HG03558 (cell line): ENCODE results near the gene ITPR2.
"Not testable (repeated sequence)": the region's sequence is repeated elsewhere in the genome, so short reads cannot be mapped to it uniquely, and the experiment has no call there.

Source experiments
- ATAC-seq: cut with Tn5 transposase; IDR thresholded peaks from one replicate; pipeline ENCODE4 v1.9.1; 2021; ENCODE audit warnings: moderate number of reproducible peaks; ENCODE audit not compliant: unreplicated experiment; ENCODE audit errors: extremely low read depth

Gene ITPR2

DNA sequence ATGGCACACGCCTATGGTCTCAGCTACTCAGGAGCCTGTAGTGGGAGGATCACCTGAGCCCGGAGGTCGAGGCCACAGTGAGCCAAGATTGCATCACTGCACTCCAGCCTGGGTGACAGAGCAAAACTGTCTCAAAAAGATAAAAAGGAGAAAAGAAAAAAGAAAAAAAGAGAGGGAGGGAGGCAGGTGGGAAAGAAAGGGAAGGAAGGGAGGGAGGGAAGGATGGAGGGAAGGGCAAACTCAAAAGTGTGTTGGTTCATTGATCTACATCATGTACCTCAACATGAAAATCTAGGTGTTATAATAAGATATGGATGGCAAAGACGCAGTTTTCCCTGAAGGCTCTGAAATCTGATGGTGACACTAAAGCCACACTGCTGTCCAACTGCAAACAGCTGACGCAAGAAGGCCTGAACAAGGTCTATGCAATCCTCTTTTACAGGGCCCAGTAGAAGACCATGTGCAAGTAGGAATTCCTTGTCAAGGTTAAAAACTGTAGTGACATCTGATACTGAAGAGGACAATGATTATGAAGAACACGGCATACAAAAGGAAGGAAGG lies 143.6 kb downstream of the ITPR2 start:
- no peak for ATAC-seq

DNA sequence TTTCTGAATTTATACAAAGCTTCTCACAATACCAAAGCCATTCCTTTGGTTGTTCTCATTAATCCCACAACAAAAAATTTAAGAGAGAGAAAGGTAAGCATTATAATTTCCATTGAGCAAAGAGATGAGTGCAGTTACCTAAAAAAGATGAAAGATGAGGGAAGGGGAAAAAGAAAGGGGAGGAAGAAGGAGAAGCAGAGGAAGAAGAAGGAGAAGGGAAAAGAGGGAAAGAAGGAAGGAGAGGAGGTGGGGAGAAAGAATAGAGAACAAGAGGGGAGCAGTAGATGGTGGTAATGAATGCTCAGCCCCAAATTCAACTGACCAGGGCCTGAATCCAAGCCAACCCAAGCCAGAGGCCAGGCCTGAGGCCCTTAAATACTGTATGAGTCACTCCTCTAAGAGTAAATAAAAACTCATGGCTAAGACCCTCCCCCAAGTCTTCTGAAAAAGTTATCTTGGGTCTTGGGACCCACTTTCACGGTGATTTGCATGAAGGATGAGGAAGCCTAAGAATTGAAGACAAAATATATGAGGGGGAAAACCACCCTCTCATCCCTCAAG lies 144.6 kb downstream of the ITPR2 start:
- no peak for ATAC-seq

DNA sequence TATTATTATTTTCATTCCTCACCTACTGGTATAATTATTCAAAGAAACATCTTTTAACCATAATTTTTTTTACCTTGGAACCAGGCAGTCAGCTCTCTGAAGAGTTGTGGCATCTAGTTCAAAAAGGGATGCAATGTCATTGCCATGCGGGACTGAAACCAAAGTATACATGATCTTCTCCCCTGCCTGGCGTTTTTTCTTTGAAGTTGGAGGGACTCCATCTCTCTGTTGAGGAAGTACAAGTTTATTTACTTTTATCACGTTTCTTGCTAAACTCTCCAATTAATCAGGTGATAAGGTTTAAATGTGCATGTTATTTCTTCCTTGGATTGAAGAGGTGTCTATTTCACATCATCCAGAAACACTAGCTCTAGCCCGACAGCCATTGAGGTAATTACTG lies 146.6 kb downstream of the ITPR2 start:
- ATAC-seq, result no peak

DNA sequence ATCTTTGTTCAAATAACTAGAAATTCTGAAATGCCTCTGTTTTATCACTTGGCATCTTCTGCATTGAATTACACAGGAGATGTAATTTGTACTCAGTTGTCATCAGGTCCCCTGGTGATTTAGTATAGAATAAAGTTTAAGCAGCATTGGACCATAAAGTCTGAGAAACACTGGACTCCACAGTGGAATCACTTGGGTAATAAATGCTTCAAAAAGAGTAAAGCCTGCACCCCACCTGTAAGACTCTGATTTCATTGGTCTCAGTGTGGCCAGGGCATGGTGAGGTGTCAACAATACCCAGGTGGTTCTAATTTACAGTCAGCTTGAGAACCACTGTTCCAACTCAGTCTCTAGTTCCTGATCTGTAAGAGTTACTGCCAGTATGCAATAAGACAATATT lies 148.9 kb downstream of the ITPR2 start:
- ATAC-seq, result no peak

DNA sequence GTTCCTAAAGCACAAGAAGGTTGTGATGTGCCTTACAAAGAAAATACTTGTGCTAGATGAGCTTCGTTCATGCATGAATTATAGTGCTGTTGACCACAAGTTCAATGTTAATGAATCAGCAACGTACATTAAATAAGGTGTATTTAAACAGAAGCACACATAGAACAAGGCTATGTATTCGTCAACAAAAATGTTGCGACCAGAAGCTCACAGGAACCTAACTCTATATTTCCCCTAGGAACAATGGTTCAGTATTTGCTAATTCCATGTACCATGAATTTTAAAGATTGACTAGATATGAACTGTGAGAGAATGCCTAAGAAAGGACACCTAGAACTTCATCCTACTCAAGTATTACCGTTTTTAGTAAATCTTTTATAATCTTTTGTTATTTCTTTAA lies 149.6 kb downstream of the ITPR2 start:
- ATAC-seq, result no peak

DNA sequence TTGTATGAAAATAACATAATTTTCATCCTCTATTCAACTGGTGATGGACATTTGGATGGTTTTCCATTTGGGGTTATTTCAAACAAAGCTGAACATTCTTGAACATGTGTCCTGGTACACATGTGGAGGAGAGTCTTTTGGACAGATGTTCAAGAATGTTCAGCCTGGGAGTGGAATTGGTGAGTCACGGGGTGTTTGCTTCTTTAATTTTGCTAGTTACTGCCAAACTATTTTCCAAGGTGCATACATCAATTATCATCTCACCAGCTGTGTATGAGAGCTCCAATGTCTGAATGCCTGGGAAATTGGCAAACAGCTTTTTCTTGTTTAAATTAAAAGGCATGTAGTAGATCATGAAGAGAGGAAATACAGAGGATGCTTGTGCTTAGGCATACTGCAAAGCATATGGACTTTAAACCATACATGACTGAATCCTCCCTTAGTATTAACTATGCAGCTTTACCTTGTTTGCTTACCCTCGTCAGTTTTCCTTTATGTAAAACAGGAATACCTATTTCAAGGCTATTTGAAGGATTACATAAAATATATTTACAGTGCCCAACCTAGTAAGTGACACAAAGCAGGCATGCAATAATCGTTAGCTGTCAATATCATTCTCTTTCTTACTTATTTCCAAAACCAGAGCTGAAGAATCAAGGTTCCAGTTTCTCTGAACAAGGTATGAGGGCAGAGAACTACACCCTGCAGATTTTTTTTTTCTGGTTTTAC lies 152.1 kb downstream of the ITPR2 start:
- no peak for ATAC-seq

DNA sequence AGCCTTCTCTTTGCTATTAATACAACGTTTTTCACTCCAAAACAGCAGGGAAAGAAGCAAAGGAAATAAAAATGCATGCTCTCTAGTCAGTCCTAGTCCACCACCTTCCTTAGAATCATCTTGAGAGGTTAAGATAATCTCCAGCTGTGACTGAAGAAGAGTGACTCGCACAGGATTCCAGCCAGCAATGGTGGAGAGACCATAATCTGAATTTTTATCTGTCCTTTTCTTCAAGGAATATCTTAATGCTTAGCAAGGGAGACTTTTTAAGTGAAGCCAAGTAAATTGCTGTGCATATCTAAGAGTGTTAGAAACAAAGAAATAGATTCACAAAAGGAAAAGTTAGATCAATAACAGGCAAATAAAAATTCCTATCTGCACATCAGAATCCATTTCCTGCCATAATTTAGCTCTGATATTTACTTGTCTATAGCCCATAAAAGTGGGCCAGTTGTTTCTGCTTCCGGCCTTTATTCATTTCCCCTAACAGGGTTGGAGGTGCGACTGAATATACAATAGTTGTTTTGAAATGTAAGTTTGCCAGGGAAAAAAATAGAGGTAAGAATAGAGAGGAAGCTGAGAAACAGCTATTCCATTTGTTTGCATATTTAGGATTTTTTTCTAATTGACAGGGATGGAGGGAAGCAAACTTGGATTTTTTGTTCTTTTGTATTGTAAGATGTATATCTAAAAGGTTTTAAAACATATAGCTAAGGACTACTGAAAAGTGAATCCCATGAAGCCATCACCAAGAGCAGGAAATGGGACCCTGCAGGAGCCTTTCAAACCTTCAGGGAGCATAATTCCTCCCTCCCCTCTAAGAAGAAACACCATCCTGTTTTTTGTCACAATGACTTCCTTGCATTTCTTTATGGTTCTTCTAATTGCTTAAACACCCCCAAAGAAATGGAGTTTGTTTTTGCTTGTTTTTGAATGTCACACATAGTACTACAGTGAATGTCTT lies 154.0 kb downstream of the ITPR2 start:
- no peak for ATAC-seq

DNA sequence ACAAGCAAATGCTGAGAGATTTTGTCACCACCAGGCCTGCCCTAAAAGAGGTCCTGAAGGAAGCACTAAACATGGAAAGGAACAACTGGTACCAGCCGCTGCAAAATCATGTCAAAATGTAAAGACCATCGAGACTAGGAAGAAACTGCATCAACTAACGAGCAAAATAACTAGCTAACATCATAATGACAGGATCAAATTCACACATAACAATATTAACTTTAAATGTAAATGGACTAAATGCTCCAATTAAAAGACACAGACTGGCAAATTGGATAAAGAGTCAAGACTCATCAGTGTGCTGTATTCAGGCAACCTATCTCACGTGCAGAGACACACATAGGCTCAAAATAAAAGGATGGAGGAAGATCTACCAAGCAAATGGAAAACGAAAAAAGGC lies 161.5 kb downstream of the ITPR2 start:
- not testable (repeated sequence) for ATAC-seq

DNA sequence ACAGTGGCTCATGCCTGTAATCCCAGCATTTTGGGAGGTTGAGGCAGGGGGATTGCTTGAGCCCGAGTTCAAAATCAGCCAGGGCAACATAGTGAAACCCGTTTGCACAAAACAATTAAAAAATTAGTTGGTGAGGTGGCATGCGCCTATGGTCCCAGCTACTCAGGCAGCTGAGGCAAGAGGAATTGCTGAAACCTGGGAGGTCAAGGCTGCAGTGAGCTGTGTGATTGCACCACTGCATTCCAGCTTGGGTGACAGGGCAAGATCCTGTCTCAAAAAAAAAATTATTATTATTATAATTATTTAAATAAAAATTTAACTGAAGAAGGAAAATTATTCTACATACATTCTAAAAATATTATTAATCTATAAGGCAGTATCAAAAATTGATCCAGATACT lies 164.1 kb downstream of the ITPR2 start:
- ATAC-seq, result no peak

DNA sequence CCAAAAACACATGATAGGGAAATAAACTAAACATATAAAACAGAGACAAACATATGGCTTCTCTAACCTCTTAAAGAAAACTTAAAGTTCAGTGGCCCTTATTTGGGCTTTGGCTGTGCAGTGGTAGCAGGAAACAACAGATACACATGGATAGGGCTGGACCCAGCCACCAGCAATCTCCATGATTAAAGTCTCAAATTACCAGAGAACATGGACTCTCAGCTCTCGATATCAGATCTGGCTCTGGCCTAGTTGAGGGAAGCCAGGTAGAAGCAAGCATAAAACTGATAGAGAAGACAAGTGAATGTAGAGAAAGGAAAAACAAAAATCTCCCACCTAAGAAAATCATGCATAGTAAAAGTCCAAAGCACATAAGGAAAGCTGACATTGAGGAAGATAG lies 164.8 kb downstream of the ITPR2 start:
- ATAC-seq, result no peak

DNA sequence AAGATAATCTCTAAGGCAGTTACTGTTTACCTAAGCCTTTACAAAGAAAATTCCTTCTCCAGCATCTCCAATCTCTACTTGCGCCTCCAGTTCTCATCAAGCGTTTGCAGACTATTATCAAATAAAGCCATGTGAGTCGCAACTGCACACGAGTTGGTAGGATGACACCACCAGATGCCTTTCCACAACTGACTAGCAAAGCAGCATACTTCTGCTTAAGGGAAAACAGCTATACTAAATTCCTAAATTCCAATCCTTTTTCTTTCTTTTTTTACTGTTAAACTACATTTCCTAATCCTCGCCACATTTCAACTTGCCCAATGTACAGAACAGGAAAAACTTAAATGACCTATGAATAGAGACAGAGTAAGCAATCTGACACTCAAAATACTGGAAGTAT lies 166.7 kb downstream of the ITPR2 start:
- ATAC-seq, result no peak

DNA sequence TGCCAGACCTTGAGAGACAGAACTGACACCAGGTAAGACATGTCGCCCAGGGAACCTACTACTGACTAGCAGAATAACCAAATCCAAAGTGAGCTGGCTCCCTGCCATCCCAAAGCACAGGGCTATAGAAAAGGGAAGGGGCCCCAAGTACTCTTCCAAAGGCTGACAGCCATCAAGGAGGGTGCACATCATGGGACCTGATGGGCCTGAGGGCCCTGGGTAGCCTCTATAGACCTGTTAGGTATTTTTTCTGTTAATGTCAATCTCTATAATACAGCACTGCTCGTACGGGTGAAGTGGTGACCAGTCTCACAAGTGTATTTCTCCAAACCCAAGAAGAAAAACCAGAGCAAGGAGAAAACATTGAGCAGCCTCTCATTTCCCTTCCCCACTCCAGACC lies 171.6 kb downstream of the ITPR2 start:
- ATAC-seq, result no peak

DNA sequence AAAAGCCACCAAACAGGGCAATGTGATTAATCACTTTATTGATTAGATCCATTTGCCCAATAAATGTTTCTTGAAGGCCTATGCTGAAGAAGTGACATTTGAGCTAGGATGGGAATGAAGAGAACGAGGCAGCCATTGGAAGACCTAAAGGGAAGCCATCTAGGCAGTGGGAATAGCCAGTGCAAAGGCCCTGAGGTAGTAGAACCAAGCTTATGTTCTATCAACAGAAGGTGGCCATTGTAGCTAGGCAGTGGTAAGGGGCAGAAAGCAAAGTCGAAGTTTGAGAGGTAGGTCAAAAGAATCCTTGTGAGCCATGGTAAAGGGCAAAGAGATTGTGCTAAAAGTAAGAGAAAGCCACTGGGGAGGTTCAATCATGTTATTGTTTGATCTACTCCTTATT lies 173.1 kb downstream of the ITPR2 start:
- no peak for ATAC-seq

DNA sequence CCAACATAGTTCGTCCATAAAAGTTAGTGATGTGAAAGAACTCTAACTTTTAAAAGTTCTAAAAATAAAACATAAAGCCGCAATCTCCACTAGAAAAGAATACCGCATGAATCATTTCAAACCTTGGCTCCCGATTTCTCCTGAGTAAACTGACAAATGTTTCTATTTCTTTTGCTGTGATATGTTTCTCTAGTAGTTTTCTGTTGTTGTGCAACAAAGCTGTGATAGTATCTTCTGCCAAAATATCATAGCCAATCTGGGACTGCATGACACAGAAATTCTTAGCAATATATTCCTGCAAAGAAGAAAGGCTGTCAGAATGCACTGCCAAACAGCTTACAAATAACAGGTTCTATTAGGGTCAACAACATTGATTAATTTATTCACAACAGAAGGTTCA lies 174.0 kb downstream of the ITPR2 start:
- ATAC-seq, result no peak

DNA sequence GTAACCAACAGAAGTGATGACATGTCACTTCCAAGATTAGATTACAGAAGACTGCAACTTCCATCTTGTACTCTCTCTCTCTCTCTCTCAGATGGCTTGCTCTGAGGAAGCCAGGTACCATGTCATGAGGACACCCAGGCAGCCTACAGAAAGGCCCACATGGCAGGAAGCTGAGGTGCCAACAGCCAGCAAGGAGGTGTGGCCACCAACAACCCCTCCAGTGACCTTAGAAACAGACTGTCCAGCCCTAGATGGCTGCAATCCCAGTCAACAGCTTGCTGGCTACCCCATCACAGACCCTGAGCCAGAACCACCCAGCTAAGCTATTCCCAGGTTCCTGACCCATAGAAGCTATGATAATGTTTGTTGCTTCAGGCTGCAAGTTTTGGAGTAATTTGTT lies 178.4 kb downstream of the ITPR2 start:
- ATAC-seq, result no peak

DNA sequence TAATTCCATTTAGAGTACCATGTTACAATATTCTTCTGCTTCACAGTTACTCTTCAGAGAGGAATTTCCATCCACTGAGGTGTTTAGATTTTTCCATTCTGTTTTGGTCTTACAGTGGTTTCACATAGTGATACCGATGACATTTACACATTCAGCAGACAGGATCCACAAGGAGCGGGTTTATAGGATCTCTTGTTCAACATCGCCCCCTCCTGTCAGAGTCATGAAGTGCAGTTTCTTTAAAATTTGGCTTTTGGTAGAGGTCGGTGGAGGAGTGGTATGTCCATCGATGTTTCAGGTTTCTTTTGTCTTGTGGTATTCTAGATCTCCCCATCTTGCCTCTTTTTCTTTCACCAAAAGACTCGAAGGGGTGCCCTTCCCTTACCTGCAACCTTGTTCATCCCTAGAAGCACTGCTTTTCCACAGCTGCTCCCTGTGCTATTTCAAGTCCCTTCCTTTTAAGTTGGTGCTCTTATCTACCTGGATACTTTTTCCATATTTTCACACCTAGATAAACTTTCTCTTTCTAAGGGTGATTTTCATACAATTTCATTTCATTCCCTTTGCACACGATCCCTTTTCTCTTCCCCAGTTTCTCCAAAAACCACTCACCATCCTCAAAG lies 181.3 kb downstream of the ITPR2 start:
- ATAC-seq, result no peak

DNA sequence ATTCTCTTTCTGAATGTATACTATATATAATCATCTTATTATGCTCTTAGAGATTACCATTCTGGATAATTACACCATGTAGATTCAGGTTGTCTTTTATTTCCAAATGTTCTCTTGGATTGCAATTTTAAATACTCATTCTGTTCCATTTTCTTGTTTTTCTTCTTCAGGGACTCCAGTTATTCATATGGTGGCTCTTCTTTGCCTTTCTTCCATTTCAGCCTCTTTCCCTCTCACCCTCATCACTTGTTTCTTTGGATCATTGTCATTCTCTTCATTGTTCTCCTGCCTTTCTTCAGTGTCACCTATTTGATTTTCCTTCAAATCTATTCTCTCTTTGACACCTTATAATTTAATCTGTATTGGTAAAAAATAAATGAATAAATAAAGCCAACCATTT lies 182.0 kb downstream of the ITPR2 start:
- no peak for ATAC-seq

DNA sequence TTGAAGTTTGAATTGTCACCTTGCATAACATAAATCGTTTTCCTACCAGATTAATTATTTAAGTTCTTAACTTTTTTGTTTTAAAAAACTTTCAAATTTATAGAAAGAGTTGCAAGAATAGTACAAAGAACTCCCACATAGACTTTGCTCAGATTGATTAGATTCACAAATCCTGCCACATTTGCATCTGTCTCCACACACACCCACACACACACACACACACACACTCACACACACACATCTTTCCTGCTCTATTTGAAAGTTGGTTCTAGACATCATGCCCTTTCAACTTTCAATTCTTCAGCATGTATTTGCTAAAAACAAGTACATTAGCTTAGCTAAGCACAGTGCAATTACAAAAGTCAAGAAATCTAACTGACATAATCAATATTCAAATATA lies 184.0 kb downstream of the ITPR2 start:
- ATAC-seq, result no peak

DNA sequence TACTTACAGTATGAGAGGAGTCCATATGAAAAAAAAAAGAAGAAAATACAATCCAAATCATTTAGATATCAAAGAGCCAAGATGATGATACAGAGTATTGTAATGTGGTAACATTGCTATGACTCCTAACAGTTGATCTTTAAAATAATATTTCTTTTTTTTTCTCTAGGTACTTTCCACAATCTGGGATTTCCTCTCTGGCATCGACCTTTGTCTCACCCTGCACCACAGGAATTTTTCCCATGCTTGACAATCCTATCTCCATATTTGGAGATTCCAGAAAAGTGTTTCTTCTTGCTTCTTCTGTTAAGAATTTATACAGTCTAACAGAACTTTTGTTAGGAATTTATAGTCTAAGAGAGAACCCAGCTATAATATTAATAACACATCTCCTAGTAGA lies 184.4 kb downstream of the ITPR2 start:
- no peak for ATAC-seq

DNA sequence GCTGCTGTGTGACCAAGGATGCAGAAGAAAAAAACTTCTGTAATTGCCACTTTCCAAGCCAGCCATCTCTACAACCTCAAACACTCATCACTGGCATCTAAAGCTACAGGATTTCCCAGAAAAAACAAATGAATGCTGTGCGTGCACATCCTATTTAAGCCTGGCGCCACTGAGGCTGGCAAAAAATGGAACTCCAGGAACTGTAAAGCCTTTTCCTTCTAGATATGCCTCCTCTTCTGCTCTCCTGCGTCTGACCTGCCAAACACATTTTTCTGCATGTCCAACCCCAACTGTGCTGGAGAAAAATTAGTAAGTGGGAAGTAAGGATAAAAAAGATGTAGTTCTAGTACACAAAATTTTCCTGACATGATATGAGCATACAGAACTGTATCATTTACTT lies 184.9 kb downstream of the ITPR2 start:
- no peak for ATAC-seq

DNA sequence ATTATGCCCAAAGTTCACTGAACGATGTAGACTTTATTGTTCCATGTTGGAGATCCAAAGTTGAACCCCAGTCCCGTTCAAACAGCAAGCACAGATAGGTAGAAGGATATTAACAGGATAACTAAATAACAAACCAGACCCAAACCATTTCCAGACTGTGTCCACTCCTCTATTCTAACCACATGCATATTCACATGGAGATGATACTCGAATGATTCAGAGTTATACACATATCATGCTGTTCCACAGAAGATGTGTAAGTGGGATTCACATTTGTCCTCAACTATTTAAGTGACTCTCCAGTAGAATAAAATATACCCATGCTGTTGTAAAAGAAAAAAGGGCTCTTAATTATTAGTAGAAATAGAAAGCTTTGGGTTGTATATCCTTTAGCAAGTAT lies 185.9 kb downstream of the ITPR2 start:
- ATAC-seq, result no peak
